Ascending aorta (tissue), 2 donors: ENCODE data around the gene CDH15. TPM values are rescaled to one million over a fixed set of nuclear protein-coding genes. Genes with fewer than 3 reads are reported as not detected.

Experiments used
- DNase-seq, 2 donors: peaks; one replicate each; pipeline ENCODE4 v3.0.0-alpha.2; 2019; ENCODE audit warnings: low spot score in 2 of 2
- H3K27ac ChIP-seq, 2 donors: fragments of 200-600 bp; sonication (generic); one replicate each; pipeline ENCODE4 v1.5.1; 2016 to 2017; ENCODE audit warnings: mild to moderate bottlenecking in 1 of 2
- H3K27me3 ChIP-seq: fragments of 200-600 bp; sonication (generic); one replicate; pipeline ENCODE4 v1.5.1; 2017
- H3K36me3 ChIP-seq, 2 donors: fragments of 200-600 bp; sonication (generic); one replicate each; pipeline ENCODE4 v1.5.1; 2016
- H3K4me1 ChIP-seq, 2 donors: fragments of 200-600 bp; sonication (generic); one replicate each; pipeline ENCODE4 v1.5.1; 2016 to 2017; ENCODE audit warnings: mild to moderate bottlenecking in 1 of 2
- H3K4me3 ChIP-seq, 2 donors: fragments of 200-600 bp; sonication (generic); one replicate each; pipeline ENCODE4 v1.5.1; 2016 to 2017; ENCODE audit warnings: mild to moderate bottlenecking in 1 of 2
- H3K9me3 ChIP-seq, 2 donors: fragments of 200-600 bp; sonication (generic); one replicate each; pipeline ENCODE4 v1.5.1; 2016
- intact Hi-C: fragments of 100-400 bp; cut with DNase I; formaldehyde crosslinking; loops from one replicate; pipeline ENCODE4 v1.15.1; 2023
- total RNA-seq: library from RNA; depleted of rRNA; stranded (reverse); fragments of >200 nt; gene quantifications from one replicate; pipeline ENCODE4 v1.1.0, GENCODE V29; 2016
- TF ChIP-seq, protein P1 (sequence below), 3 experiments: fragments of 200-600 bp in 2 of 3; fragments of 450-650 bp in 1 of 3; sonication (generic) in 2 of 3; IDR thresholded peaks; one replicate each; pipeline ENCODE4 v1.5.1; 2016 to 2019; ENCODE audit warnings: antibody characterized with exemption in 3 of 3, mild to moderate bottlenecking in 1 of 3, moderate library complexity in 1 of 3

CDH15 gene
- total RNA-seq, 1 donor from 2014 or later, result not detected

DNA sequence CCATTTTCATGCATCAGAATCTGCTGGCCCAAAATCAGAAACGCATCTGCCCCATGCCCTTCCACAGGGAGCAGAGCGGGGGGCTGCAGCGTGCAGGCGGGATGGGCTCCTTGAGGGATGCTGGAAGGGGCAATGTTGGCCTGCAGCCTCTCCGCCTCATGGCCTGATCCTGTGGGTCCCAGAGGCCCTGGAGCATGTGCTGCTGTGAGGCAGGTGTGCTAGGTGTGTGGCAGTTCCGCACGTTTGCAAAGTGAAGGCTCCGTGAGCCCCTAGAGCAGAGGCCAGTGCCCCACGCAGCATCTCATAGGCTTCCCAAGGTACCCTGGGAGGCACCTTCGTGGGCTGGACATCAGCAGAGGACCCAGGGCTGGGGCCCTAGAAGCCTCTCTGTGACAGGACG is 36.4 kb upstream of the CDH15 start:
- intact Hi-C loops, result no loop called here
- no peak overlapping the region for H3K27ac ChIP-seq
- no peak for DNase-seq
- no peak overlapping the region for H3K4me3 ChIP-seq
- H3K27me3 ChIP-seq, result no peaks in the 10 kb centered on the region
- H3K4me1 ChIP-seq, result no peaks in the 10 kb centered on the region
- TF ChIP-seq, protein P1, sequence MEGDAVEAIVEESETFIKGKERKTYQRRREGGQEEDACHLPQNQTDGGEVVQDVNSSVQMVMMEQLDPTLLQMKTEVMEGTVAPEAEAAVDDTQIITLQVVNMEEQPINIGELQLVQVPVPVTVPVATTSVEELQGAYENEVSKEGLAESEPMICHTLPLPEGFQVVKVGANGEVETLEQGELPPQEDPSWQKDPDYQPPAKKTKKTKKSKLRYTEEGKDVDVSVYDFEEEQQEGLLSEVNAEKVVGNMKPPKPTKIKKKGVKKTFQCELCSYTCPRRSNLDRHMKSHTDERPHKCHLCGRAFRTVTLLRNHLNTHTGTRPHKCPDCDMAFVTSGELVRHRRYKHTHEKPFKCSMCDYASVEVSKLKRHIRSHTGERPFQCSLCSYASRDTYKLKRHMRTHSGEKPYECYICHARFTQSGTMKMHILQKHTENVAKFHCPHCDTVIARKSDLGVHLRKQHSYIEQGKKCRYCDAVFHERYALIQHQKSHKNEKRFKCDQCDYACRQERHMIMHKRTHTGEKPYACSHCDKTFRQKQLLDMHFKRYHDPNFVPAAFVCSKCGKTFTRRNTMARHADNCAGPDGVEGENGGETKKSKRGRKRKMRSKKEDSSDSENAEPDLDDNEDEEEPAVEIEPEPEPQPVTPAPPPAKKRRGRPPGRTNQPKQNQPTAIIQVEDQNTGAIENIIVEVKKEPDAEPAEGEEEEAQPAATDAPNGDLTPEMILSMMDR (IDR thresholded peaks at IDR 0.05), result no peak
- H3K36me3 ChIP-seq, result peaks cover 39 to 53% of the 10 kb centered on the region in 2 donors
- H3K9me3 ChIP-seq, result no peaks in the 10 kb centered on the region

DNA sequence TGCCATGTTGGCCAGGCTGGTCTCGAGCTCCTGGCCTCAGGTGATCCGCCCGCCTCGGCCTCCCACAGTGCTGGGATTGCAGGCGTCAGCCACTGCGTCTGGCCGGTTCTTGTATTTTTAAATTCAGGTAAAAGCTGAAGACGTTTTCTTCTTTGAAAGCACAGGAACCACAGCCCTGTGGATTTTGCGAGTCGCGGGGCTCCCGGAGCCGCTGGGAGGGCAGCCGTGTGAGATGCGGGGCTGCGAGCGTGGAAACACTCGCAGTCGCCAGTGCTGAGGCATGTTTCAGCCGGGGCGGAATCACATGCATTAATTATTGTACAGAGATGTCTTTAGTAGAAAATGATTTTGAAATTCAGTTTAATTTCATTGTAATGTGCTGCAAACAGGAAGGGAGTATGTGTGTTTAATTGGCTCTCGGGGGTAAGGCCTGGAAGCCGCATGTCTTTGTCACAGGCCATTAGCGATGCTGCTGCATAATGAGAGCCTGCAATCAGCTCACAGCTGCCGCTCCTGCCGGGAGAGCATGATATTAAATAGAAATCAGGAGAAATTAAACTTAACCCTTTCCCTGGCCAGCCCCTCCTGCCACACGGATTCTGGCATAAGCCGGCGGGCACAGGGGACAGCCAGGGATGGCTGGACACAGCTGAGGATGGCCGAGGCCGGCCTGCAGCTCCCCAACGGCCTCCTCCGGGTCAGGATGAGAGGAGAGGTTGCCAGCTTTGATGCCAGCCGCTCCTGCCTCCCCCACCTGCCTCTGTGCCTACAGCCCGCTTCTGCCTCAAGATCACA is 35.4 kb upstream of the CDH15 start:
- TF ChIP-seq, protein P1 (IDR thresholded peaks at IDR 0.05), result no peak
- no peak overlapping the region for H3K27ac ChIP-seq
- no peaks in the 10 kb centered on the region for H3K4me1 ChIP-seq
- H3K36me3 ChIP-seq, result peaks cover 42 to 63% of the 10 kb centered on the region in 2 donors
- intact Hi-C loops, result no loop called here
- H3K4me3 ChIP-seq, result no peak overlapping the region
- no peak for DNase-seq
- no peaks in the 10 kb centered on the region for H3K9me3 ChIP-seq
- no peaks in the 10 kb centered on the region for H3K27me3 ChIP-seq

DNA sequence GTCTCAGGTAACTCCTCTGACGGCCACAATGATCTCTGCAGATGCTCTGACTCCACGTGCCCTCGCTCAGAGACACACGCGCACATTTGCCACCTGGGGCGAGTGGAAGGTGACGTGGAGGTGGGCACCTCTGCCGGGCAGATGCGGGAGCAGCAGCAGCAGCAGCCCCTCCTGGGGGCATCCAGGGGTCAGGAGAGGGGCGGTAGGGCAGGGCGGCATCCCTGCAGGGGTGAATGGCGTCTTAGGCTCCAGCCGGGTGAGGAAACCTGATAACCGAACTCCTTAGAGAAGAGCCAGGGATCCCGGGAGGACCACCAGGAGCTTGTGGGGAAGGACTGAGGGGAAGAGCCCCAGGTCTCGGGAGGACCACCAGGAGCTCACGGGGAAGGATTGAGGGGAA is 34.6 kb upstream of the CDH15 start:
- TF ChIP-seq, protein P1 (IDR thresholded peaks at IDR 0.05), result no peak
- Histone ChIP-seq H3K27ac (no peak overlapping the region), H3K27me3 (no peaks in the 10 kb centered on the region), H3K9me3 (no peaks in the 10 kb centered on the region), H3K36me3 (peaks cover 48 to 66% of the 10 kb centered on the region in 2 donors), H3K4me3 (no peak overlapping the region), H3K4me1 (no peaks in the 10 kb centered on the region)
- no peak for DNase-seq
- intact Hi-C loops, result no loop called here

DNA sequence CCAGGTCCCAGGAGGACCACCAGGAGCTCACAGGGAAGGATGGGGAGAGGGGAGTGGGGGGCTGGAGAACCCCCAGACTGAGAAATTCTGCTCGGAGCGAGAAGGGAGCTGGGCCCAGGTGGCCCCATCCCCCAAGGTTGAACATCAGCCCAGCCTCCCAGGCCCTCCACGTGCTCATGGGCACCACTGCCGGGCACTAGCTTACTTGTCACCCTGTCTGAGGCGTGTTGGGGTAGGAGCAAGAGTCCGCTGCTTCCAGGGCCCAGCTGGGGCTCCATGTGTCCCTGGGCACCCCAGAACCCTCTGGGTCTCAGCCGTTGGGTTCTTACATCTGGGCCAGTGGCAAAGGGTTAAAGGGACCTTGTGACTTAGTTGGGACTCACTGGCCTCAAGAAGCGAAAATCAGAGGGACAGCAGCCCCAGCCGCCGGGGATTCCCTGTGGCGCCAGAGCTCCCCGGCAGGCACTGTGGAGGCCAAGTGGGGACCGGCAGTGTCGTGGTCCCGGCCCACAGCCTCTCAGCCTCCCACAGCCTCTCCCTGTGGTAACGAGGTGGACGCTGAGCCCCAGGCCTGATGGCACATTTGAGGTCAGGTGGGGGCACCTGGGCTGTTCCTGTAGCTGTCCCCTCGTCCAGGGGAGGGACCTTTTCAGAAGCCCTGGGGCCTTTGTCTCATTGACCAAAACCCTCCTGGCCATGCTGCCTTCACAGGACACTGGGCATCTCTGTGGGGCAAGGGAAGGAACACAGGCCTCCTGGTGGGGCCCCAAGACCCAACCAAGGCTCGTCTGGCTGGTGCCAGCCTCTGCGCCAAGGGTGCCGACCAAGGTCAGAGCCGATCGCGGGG is 33.7 kb upstream of the CDH15 start:
- H3K36me3 ChIP-seq, result peaks cover 47 to 60% of the 10 kb centered on the region in 2 donors
- no peaks in the 10 kb centered on the region for H3K27me3 ChIP-seq
- DNase-seq, result no peak
- intact Hi-C loops, result no loop called here
- H3K27ac ChIP-seq, result no peak overlapping the region
- no peaks in the 10 kb centered on the region for H3K4me1 ChIP-seq
- no peak overlapping the region for H3K4me3 ChIP-seq
- TF ChIP-seq, protein P1 (IDR thresholded peaks at IDR 0.05), result no peak
- no peaks in the 10 kb centered on the region for H3K9me3 ChIP-seq

DNA sequence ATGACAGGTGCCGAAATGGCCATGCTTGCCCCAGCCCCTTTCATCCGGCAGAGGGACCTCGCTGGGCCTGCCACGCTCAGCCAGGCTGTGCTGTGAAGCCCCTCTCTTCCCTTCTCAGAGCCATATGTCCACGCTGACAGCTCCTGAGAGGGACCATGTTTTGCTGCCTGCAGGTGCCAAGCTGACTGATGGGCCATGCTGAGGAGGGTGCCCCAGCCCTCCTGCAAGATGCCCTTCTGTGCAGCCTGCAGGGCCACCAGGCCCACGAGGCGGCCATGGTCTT is 33.1 kb upstream of the CDH15 start:
- H3K4me3 ChIP-seq, result no peak overlapping the region
- H3K4me1 ChIP-seq, result no peaks in the 10 kb centered on the region
- H3K27me3 ChIP-seq, result no peaks in the 10 kb centered on the region
- TF ChIP-seq, protein P1 (IDR thresholded peaks at IDR 0.05), result no peak
- H3K27ac ChIP-seq, result no peak overlapping the region
- DNase-seq, result no peak
- peaks cover 42 to 60% of the 10 kb centered on the region in 2 donors for H3K36me3 ChIP-seq
- no peaks in the 10 kb centered on the region for H3K9me3 ChIP-seq
- intact Hi-C loops, result no loop called here
